ENCODE measurements around the gene SPATA3.

GRCh38 chr2:231002641-231003040, 6.7 kb downstream of the SPATA3 start:
- TF ChIP-seq, protein P1, sequence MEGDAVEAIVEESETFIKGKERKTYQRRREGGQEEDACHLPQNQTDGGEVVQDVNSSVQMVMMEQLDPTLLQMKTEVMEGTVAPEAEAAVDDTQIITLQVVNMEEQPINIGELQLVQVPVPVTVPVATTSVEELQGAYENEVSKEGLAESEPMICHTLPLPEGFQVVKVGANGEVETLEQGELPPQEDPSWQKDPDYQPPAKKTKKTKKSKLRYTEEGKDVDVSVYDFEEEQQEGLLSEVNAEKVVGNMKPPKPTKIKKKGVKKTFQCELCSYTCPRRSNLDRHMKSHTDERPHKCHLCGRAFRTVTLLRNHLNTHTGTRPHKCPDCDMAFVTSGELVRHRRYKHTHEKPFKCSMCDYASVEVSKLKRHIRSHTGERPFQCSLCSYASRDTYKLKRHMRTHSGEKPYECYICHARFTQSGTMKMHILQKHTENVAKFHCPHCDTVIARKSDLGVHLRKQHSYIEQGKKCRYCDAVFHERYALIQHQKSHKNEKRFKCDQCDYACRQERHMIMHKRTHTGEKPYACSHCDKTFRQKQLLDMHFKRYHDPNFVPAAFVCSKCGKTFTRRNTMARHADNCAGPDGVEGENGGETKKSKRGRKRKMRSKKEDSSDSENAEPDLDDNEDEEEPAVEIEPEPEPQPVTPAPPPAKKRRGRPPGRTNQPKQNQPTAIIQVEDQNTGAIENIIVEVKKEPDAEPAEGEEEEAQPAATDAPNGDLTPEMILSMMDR (IDR thresholded peaks at IDR 0.05; ENCODE audit: low read depth, low read length, poor library complexity, severe bottlenecking), result no peak
- TF ChIP-seq EZH2phosphoT487 (IDR thresholded peaks at IDR 0.05; ENCODE audit: borderline replicate concordance, low read length), result no peak

Measured in DOHH2 (cell line).